ENCODE measurements around the gene TASOR.
A peak's percentile ranks its signal among the peaks of the same experiment; 100 is the strongest.

DNA sequence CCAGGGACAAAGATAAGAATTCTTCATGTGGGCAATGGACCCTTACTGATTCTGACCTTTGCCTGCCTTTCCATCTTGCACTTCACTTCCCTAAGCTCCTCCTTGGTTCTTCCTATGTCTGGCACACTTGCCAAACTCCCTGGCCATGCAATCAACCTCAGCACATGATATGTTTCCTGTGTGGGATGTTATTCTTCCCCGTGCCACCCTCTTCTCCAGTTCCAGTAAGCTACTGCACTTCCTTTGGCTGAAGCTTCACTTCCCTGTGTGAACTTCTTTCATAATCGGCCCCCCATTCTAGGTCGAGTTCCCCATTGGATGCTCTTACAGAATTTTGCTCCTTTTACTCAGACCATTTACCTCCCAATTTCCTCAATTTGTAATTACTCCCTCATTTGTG is 10.7 kb upstream of the TASOR start:
- TF ChIP-seq, protein P1, sequence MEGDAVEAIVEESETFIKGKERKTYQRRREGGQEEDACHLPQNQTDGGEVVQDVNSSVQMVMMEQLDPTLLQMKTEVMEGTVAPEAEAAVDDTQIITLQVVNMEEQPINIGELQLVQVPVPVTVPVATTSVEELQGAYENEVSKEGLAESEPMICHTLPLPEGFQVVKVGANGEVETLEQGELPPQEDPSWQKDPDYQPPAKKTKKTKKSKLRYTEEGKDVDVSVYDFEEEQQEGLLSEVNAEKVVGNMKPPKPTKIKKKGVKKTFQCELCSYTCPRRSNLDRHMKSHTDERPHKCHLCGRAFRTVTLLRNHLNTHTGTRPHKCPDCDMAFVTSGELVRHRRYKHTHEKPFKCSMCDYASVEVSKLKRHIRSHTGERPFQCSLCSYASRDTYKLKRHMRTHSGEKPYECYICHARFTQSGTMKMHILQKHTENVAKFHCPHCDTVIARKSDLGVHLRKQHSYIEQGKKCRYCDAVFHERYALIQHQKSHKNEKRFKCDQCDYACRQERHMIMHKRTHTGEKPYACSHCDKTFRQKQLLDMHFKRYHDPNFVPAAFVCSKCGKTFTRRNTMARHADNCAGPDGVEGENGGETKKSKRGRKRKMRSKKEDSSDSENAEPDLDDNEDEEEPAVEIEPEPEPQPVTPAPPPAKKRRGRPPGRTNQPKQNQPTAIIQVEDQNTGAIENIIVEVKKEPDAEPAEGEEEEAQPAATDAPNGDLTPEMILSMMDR (IDR thresholded peaks at IDR 0.05; ENCODE audit: insufficient read depth, low read length) = no peak
- TF ChIP-seq POLR2AphosphoS5 (IDR thresholded peaks at IDR 0.05; ENCODE audit: low read depth) = peak; percentile 56
